ENCODE results near the gene TENT5C. TPM values are rescaled to one million over a fixed set of nuclear protein-coding genes. Genes with fewer than 3 reads are reported as not detected.

TENT5C gene
- total and polyA plus RNA-seq, 7 donors: 1.5 to 31.4 (median 9.7) TPM

GRCh38 chr1:117559985-117560384, 45.9 kb upstream of the TENT5C start:
- Histone ChIP-seq H3K36me3 (ENCODE audit: insufficient read depth in 1 of 2, low read depth in 1 of 2) (no peaks in the 10 kb centered on the region), H3K4me3 (no peak overlapping the region), H3K27me3 (ENCODE audit: insufficient read depth in 3 of 3, low read length in 2 of 3) (no peaks in the 10 kb centered on the region), H3K4me1 (no peaks in the 10 kb centered on the region), H3K27ac (no peak overlapping the region), H3K9me3 (no peaks in the 10 kb centered on the region)
- DNase-seq: no peak
- WGBS, 3 donors: 81 to 87% (median 84%) methylated on average over 3 of the region's 3 CpGs
- ATAC-seq: no peak
- intact Hi-C loops (cut with DNase I): no loop called here
- no peak for TF ChIP-seq CTCF (IDR thresholded peaks at IDR 0.05)

GRCh38 chr1:117561071-117561470, 44.8 kb upstream of the TENT5C start:
- DNase-seq: no peak
- Histone ChIP-seq H3K4me1 (no peaks in the 10 kb centered on the region), H3K27ac (no peak overlapping the region), H3K4me3 (no peak overlapping the region), H3K9me3 (no peaks in the 10 kb centered on the region), H3K27me3 (ENCODE audit: insufficient read depth in 3 of 3, low read length in 2 of 3) (no peaks in the 10 kb centered on the region), H3K36me3 (ENCODE audit: insufficient read depth in 1 of 2, low read depth in 1 of 2) (no peaks in the 10 kb centered on the region)
- intact Hi-C loops (cut with DNase I): no loop called here
- no peak for ATAC-seq
- WGBS, 3 donors: 97 to 100% (median 97%) methylated on average over 2 of the region's 2 CpGs
- no peak for TF ChIP-seq CTCF (IDR thresholded peaks at IDR 0.05)

GRCh38 chr1:117561551-117561950, 44.3 kb upstream of the TENT5C start:
- ATAC-seq (no peak), DNase-seq (no peak)
- Histone ChIP-seq H3K9me3 (no peaks in the 10 kb centered on the region), H3K4me1 (no peaks in the 10 kb centered on the region), H3K4me3 (no peak overlapping the region), H3K27me3 (ENCODE audit: insufficient read depth in 3 of 3, low read length in 2 of 3) (no peaks in the 10 kb centered on the region), H3K27ac (no peak overlapping the region), H3K36me3 (ENCODE audit: insufficient read depth in 1 of 2, low read depth in 1 of 2) (no peaks in the 10 kb centered on the region)
- 87 to 93% (median 90%) methylated on average over 2 of the region's 2 CpGs for WGBS, 3 donors
- intact Hi-C loops (cut with DNase I): no loop called here
- TF ChIP-seq CTCF (IDR thresholded peaks at IDR 0.05): no peak

GRCh38 chr1:117562581-117563491, 43.0 kb upstream of the TENT5C start:
- TF ChIP-seq CTCF (IDR thresholded peaks at IDR 0.05): no peak
- H3K9me3 ChIP-seq: no peaks in the 10 kb centered on the region
- ATAC-seq (peak in 3 of 4 donors; percentile 50 to 67 (median 55)), DNase-seq (no peak)
- H3K4me3 ChIP-seq: no peak overlapping the region
- H3K36me3 ChIP-seq (ENCODE audit: insufficient read depth in 1 of 2, low read depth in 1 of 2): no peaks in the 10 kb centered on the region
- no peaks in the 10 kb centered on the region for H3K4me1 ChIP-seq
- 57 to 67% (median 58%) methylated on average over 9 of the region's 9 CpGs for WGBS, 3 donors
- intact Hi-C loops (cut with DNase I): no loop called here
- no peaks in the 10 kb centered on the region for H3K27me3 ChIP-seq (ENCODE audit: insufficient read depth in 3 of 3, low read length in 2 of 3)
- H3K27ac ChIP-seq: no peak overlapping the region
